Cardiac fibroblast (primary cell): Measurements from ENCODE around the gene TXLNG.

Source experiments
- DNase-seq, 2 donors: peaks; one replicate each; pipeline versions ENCODE4 v3.0.0 to v3.0.0-alpha.2; 2010; ENCODE audit warnings: low read depth in 2 of 2
- H3K4me3 ChIP-seq, 2 donors: replicated peaks in 1 of 2; 1 replicate in 1 of 2; 2 replicates in 1 of 2; pipeline ENCODE4 v1.5.1; 2011; ENCODE audit warnings: low read depth in 2 of 2, low read length in 2 of 2, mild to moderate bottlenecking in 2 of 2, moderate library complexity in 1 of 2
- CTCF ChIP-seq: IDR thresholded peaks from one replicate; pipeline ENCODE4 v1.5.1; 2011; ENCODE audit warnings: low read depth, mild to moderate bottlenecking, low read length, inconsistent platforms

The TXLNG gene

GRCh38 chrX:16825264-16826035 lies 39.2 kb downstream of the TXLNG start:
- peak; percentile 46 to 73 for DNase-seq
- no peak for TF ChIP-seq CTCF
- H3K4me3 ChIP-seq: no peak overlapping the region

GRCh38 chrX:16826207-16826606 lies 39.9 kb downstream of the TXLNG start:
- peak; percentile 63 to 67 for DNase-seq
- H3K4me3 ChIP-seq: no peak overlapping the region
- peak; percentile 29 for TF ChIP-seq CTCF

- TF ChIP-seq CTCF: no peak
- DNase-seq: peak in 1 of 2 donors; percentile 55
- H3K4me3 ChIP-seq: no peak overlapping the region
Observed at GRCh38 chrX:16827225-16827624, 41.0 kb downstream of the TXLNG start.

- no peak overlapping the region for H3K4me3 ChIP-seq
- peak; percentile 88 to 92 for DNase-seq
- TF ChIP-seq CTCF: no peak
Observed at GRCh38 chrX:16828124-16828908, 42.0 kb downstream of the TXLNG start.

- H3K4me3 ChIP-seq: no peak overlapping the region
Observed at GRCh38 chrX:16832301-16832700, 46.0 kb downstream of the TXLNG start.

GRCh38 chrX:16834806-16835205 lies 48.5 kb downstream of the TXLNG start:
- no peak for TF ChIP-seq CTCF
- DNase-seq: no peak
- no peak overlapping the region for H3K4me3 ChIP-seq

More at GRCh38 chrX:16832301-16832700, 46.0 kb downstream of the TXLNG start:
- DNase-seq: peak in 1 of 2 donors; percentile 12
- TF ChIP-seq CTCF: no peak
